ENCODE data around the gene NCLN.

GRCh38 chr19:3207461-3208242, 21.9 kb downstream of the NCLN start:
- TF ChIP-seq POLR2AphosphoS5 (IDR thresholded peaks at IDR 0.05), result no peak
- TF ChIP-seq EP300 (IDR thresholded peaks at IDR 0.05; ENCODE audit: low read depth), result no peak

Measured in transverse colon (tissue), 3 donors.